Choroid plexus epithelial cell (primary cell): Measurements from ENCODE around the gene ERC2.
A peak's percentile ranks its signal among the peaks of the same experiment; 100 is the strongest.

Experiments used
- DNase-seq: peaks from one replicate; pipeline ENCODE4 v3.0.0-alpha.2; 2010; ENCODE audit warnings: low read depth
- H3K4me3 ChIP-seq: 2 replicates; pipeline ENCODE4 v1.5.1; 2011; ENCODE audit warnings: low read depth, mild to moderate bottlenecking, control low read depth, low read length, moderate library complexity
- CTCF ChIP-seq: conservative IDR thresholded peaks from 2 replicates; pipeline ENCODE4 v1.5.1; 2011; ENCODE audit warnings: low read depth, mild to moderate bottlenecking, control low read depth, inconsistent platforms, low read length, moderate library complexity

ERC2 gene

GRCh38 chr3:55551644-55552043 is 916.6 kb downstream of the ERC2 start:
- no peak for TF ChIP-seq CTCF
- H3K4me3 ChIP-seq = no peak overlapping the region
- no peak for DNase-seq

- H3K4me3 ChIP-seq = no peak overlapping the region
- TF ChIP-seq CTCF = peak; percentile 60
- peak; percentile 73 for DNase-seq
Measured at GRCh38 chr3:55549177-55549576, 919.1 kb downstream of the ERC2 start.

- no peak for DNase-seq
- no peak overlapping the region for H3K4me3 ChIP-seq
- TF ChIP-seq CTCF = no peak
Measured at GRCh38 chr3:55546866-55547669, 921.2 kb downstream of the ERC2 start.

- H3K4me3 ChIP-seq = no peak overlapping the region
- no peak for TF ChIP-seq CTCF
- DNase-seq = no peak
Measured at GRCh38 chr3:55545995-55546394, 922.3 kb downstream of the ERC2 start.

- TF ChIP-seq CTCF = no peak
- no peak for DNase-seq
- no peak overlapping the region for H3K4me3 ChIP-seq
Measured at GRCh38 chr3:55544219-55544618, 924.0 kb downstream of the ERC2 start.

GRCh38 chr3:55543181-55543614 is 925.1 kb downstream of the ERC2 start:
- peak; percentile 2 for TF ChIP-seq CTCF
- H3K4me3 ChIP-seq = no peak overlapping the region
- DNase-seq = peak; percentile 67

- DNase-seq = no peak
- TF ChIP-seq CTCF = no peak
Measured at GRCh38 chr3:55541456-55541855, 926.8 kb downstream of the ERC2 start.

More at GRCh38 chr3:55541456-55541855, 926.8 kb downstream of the ERC2 start:
- H3K4me3 ChIP-seq = no peak overlapping the region
